Trophoblast cell (in vitro differentiated cells and primary cell): ENCODE data around the gene MROH8.

Experiments
- DNase-seq, 2 donors: peaks; one replicate each; pipeline ENCODE4 v3.0.0-alpha.2; 2016
- H2AFZ ChIP-seq: 2 replicates; pipeline ENCODE4 v1.6.1; 2013; ENCODE audit warnings: low read length, moderate library complexity, mild to moderate bottlenecking; ENCODE audit not compliant: insufficient read depth, poor library complexity
- H2AK5ac ChIP-seq: 2 replicates; pipeline ENCODE4 v1.6.1; 2013; ENCODE audit warnings: mild to moderate bottlenecking, low read length
- H2BK120ac ChIP-seq: 2 replicates; pipeline ENCODE4 v1.6.1; 2013; ENCODE audit warnings: low read length, mild to moderate bottlenecking, moderate library complexity; ENCODE audit not compliant: insufficient read depth, poor library complexity
- H2BK12ac ChIP-seq: 2 replicates; pipeline ENCODE4 v1.6.1; 2013; ENCODE audit warnings: mild to moderate bottlenecking, low read length, moderate library complexity
- H2BK5ac ChIP-seq: 2 replicates; pipeline ENCODE4 v1.6.1; 2013; ENCODE audit warnings: low read length, low read depth, moderate library complexity, mild to moderate bottlenecking; ENCODE audit not compliant: poor library complexity
- H3K14ac ChIP-seq: 2 replicates; pipeline ENCODE4 v1.6.1; 2013; ENCODE audit warnings: mild to moderate bottlenecking, low read length
- H3K18ac ChIP-seq: 2 replicates; pipeline ENCODE4 v1.6.1; 2013; ENCODE audit warnings: mild to moderate bottlenecking, low read length
- H3K23ac ChIP-seq: 2 replicates; pipeline ENCODE4 v1.6.1; 2013; ENCODE audit warnings: low read length
- H3K27ac ChIP-seq: 2 replicates; pipeline ENCODE4 v1.5.1; 2013; ENCODE audit warnings: low read depth, mild to moderate bottlenecking, inconsistent platforms, low read length, moderate library complexity
- H3K27me3 ChIP-seq: 2 replicates; pipeline ENCODE4 v1.6.1; 2013; ENCODE audit warnings: inconsistent platforms, mild to moderate bottlenecking, low read length, moderate library complexity; ENCODE audit not compliant: insufficient read depth
- H3K36me3 ChIP-seq, 2 experiments: 1 replicate in 1 of 2; 2 replicates in 1 of 2; pipeline ENCODE4 v1.6.1; 2013; ENCODE audit warnings: low read length in 2 of 2, mild to moderate bottlenecking in 2 of 2, moderate library complexity in 1 of 2; ENCODE audit not compliant: insufficient read depth in 2 of 2, control insufficient read depth in 1 of 2
- H3K4ac ChIP-seq: 2 replicates; pipeline ENCODE4 v1.6.1; 2013; ENCODE audit warnings: low read depth, mild to moderate bottlenecking, low read length, moderate library complexity
- H3K4me1 ChIP-seq, 2 experiments: 1 replicate in 1 of 2; 2 replicates in 1 of 2; pipeline ENCODE4 v1.6.1; 2013; ENCODE audit warnings: low read length in 2 of 2, mild to moderate bottlenecking in 2 of 2, moderate library complexity in 1 of 2; ENCODE audit not compliant: insufficient read depth in 2 of 2, control insufficient read depth in 1 of 2
- H3K4me2 ChIP-seq: 2 replicates; pipeline ENCODE4 v1.6.1; 2013; ENCODE audit warnings: inconsistent platforms, mild to moderate bottlenecking, low read length, moderate library complexity
- H3K4me3 ChIP-seq: 2 replicates; pipeline ENCODE4 v1.5.1; 2013; ENCODE audit warnings: mild to moderate bottlenecking, low read depth, low read length, inconsistent platforms
- H3K79me1 ChIP-seq: one replicate; pipeline ENCODE4 v1.6.1; 2013; ENCODE audit warnings: low read length
- H3K79me2 ChIP-seq: 2 replicates; pipeline ENCODE4 v1.6.1; 2013; ENCODE audit warnings: low read length, mild to moderate bottlenecking; ENCODE audit not compliant: control insufficient read depth, insufficient read depth, poor library complexity
- H3K9ac ChIP-seq: 2 replicates; pipeline ENCODE4 v1.6.1; 2013; ENCODE audit warnings: mild to moderate bottlenecking, low read length
- H3K9me3 ChIP-seq: 2 replicates; pipeline ENCODE4 v1.6.1; 2013; ENCODE audit warnings: low read depth, mild to moderate bottlenecking, control low read depth, inconsistent platforms, low read length; ENCODE audit not compliant: insufficient read depth
- H4K12ac ChIP-seq: 2 replicates; pipeline ENCODE4 v1.6.1; 2013; ENCODE audit warnings: low read depth, mild to moderate bottlenecking, low read length, moderate library complexity
- H4K8ac ChIP-seq: 2 replicates; pipeline ENCODE4 v1.6.1; 2013; ENCODE audit warnings: low read depth, mild to moderate bottlenecking, low read length, moderate library complexity
- H4K91ac ChIP-seq: one replicate; pipeline ENCODE4 v1.6.1; 2013; ENCODE audit warnings: low read depth, mild to moderate bottlenecking, low read length, moderate library complexity
- WGBS: extraction: QIAGEN DNeasy Blood & Tissue Kit; methylation state at CpG from one replicate; pipeline ENCODE4 v1.1.7; 2013; ENCODE audit warnings: missing lambda C conversion rate; ENCODE audit not compliant: insufficient read length, insufficient coverage; ENCODE audit errors: extremely low coverage; 5-methylcytosine and 5-hydroxymethylcytosine counted together

Gene MROH8

DNA sequence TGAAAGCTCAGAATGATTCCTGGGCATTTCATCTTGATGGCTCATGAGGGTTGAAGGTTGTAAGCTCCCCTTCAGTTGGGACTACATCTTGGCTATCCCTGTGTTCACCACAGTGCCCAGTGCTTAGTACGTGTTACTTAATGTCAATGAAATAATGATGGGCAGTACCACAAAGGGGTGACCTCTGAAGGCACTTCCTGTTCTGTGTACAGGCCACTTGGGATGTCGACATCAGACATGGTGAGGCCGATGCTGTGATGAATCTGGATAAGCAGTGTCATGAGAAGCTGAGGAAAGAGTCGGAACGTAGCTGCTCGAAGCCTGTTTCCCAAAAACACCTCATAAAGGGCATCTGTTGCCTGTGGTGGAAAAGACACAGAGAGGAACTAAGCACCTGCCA is 55.9 kb downstream of the MROH8 start:
- Histone ChIP-seq H3K9ac (no peak overlapping the region), H2BK120ac (no peak overlapping the region), H3K18ac (no peak overlapping the region), H3K79me2 (no peaks in the 10 kb centered on the region), H2AFZ (no peak overlapping the region), H3K36me3 (no peaks in the 10 kb centered on the region), H3K27me3 (no peaks in the 10 kb centered on the region), H3K23ac (no peak overlapping the region), H3K79me1 (no peaks in the 10 kb centered on the region), H4K12ac (no peak overlapping the region), H2BK5ac (no peak overlapping the region), H4K8ac (no peak overlapping the region), H3K4me1 (no peaks in the 10 kb centered on the region), H3K4me2 (no peak overlapping the region), H3K9me3 (no peaks in the 10 kb centered on the region), H3K27ac (no peak overlapping the region), H2AK5ac (no peak overlapping the region), H4K91ac (no peak overlapping the region), H3K14ac (no peak overlapping the region), H2BK12ac (no peak overlapping the region), H3K4ac (no peak overlapping the region), H3K4me3 (no peak overlapping the region)
- no peak for DNase-seq
- WGBS: no CpG with 5 or more reads among the region's 6 CpGs

GRCh38 chr20:37120497-37120896 is 58.9 kb downstream of the MROH8 start:
- Histone ChIP-seq H3K4ac (no peak overlapping the region), H2AFZ (no peak overlapping the region), H3K23ac (no peak overlapping the region), H3K36me3 (no peaks in the 10 kb centered on the region), H3K4me3 (no peak overlapping the region), H4K91ac (no peak overlapping the region), H2BK120ac (no peak overlapping the region), H3K9me3 (no peaks in the 10 kb centered on the region), H2BK5ac (no peak overlapping the region), H3K79me2 (no peaks in the 10 kb centered on the region), H3K27ac (no peak overlapping the region), H2AK5ac (no peak overlapping the region), H3K18ac (no peak overlapping the region), H3K14ac (no peak overlapping the region), H3K9ac (no peak overlapping the region), H2BK12ac (no peak overlapping the region), H3K27me3 (no peaks in the 10 kb centered on the region), H3K79me1 (no peaks in the 10 kb centered on the region), H3K4me2 (no peak overlapping the region), H3K4me1 (no peaks in the 10 kb centered on the region), H4K12ac (no peak overlapping the region), H4K8ac (no peak overlapping the region)
- no peak for DNase-seq
- WGBS: no CpG with 5 or more reads among the region's 4 CpGs

GRCh38 chr20:37119356-37120036 is 59.9 kb downstream of the MROH8 start:
- Histone ChIP-seq H4K91ac (no peak overlapping the region), H3K9me3 (no peaks in the 10 kb centered on the region), H3K4me3 (no peak overlapping the region), H2AFZ (no peak overlapping the region), H3K27ac (no peak overlapping the region), H2BK12ac (no peak overlapping the region), H3K79me2 (no peaks in the 10 kb centered on the region), H2BK120ac (no peak overlapping the region), H3K18ac (no peak overlapping the region), H3K36me3 (no peaks in the 10 kb centered on the region), H3K14ac (no peak overlapping the region), H2AK5ac (no peak overlapping the region), H3K4ac (no peak overlapping the region), H3K4me2 (no peak overlapping the region), H4K12ac (no peak overlapping the region), H2BK5ac (no peak overlapping the region), H3K4me1 (no peaks in the 10 kb centered on the region), H3K9ac (no peak overlapping the region), H3K23ac (no peak overlapping the region), H3K27me3 (no peaks in the 10 kb centered on the region), H4K8ac (no peak overlapping the region), H3K79me1 (no peaks in the 10 kb centered on the region)
- DNase-seq: no peak
- no CpG with 5 or more reads among the region's 7 CpGs for WGBS

GRCh38 chr20:37114012-37114411 is 65.3 kb downstream of the MROH8 start:
- H3K36me3 ChIP-seq: no peaks in the 10 kb centered on the region
- no peak overlapping the region for H2BK120ac ChIP-seq
- no peak overlapping the region for H3K14ac ChIP-seq
- H3K4me3 ChIP-seq: no peak overlapping the region
- no peak overlapping the region for H4K8ac ChIP-seq
- H4K12ac ChIP-seq: no peak overlapping the region
- no peaks in the 10 kb centered on the region for H3K79me1 ChIP-seq
- no peaks in the 10 kb centered on the region for H3K4me1 ChIP-seq
- no peak overlapping the region for H3K23ac ChIP-seq
- H3K4me2 ChIP-seq: no peak overlapping the region
- H3K79me2 ChIP-seq: no peaks in the 10 kb centered on the region
- H3K27me3 ChIP-seq: no peaks in the 10 kb centered on the region
- no peak overlapping the region for H2AK5ac ChIP-seq
- WGBS: no CpG with 5 or more reads among the region's 8 CpGs
- no peak overlapping the region for H2AFZ ChIP-seq
- H2BK12ac ChIP-seq: no peak overlapping the region
- H2BK5ac ChIP-seq: no peak overlapping the region
- H3K18ac ChIP-seq: no peak overlapping the region
- no peak for DNase-seq
- no peaks in the 10 kb centered on the region for H3K9me3 ChIP-seq
- no peak overlapping the region for H4K91ac ChIP-seq
- no peak overlapping the region for H3K9ac ChIP-seq
- H3K4ac ChIP-seq: no peak overlapping the region
- H3K27ac ChIP-seq: no peak overlapping the region
